HG03565 (cell line): Measurements from ENCODE around the gene ADIPOR1.
"Not testable (repeated sequence)": the region's sequence is repeated elsewhere in the genome, so short reads cannot be mapped to it uniquely, and the experiment has no call there.

Source experiments
- ATAC-seq: cut with Tn5 transposase; IDR thresholded peaks from one replicate; pipeline ENCODE4 v1.9.1; 2021; ENCODE audit warnings: mild to moderate bottlenecking, moderate library complexity; ENCODE audit not compliant: unreplicated experiment

Gene ADIPOR1

GRCh38 chr1:202957733-202958543 is at the start of gene ADIPOR1:
TSS of gene ADIPOR1 (minus strand) at chr1:202958312. CDS start at chr1:202951070, 7,242 bp downstream.
- peak; percentile 88 for ATAC-seq

GRCh38 chr1:203006948-203007871 is 49.1 kb upstream of the ADIPOR1 start, which contains the start of gene TMEM183A:
TSS of gene TMEM183A (plus strand) at chr1:203007374. CDS start at chr1:203007466, 92 bp downstream.
- ATAC-seq: peak; percentile 92

GRCh38 chr1:203005395-203006142 is 47.5 kb upstream of the ADIPOR1 start:
- not testable (repeated sequence) for ATAC-seq

GRCh38 chr1:203002951-203003350 is 44.8 kb upstream of the ADIPOR1 start:
- no peak for ATAC-seq

GRCh38 chr1:203001986-203002385 is 43.9 kb upstream of the ADIPOR1 start:
- ATAC-seq: no peak

- ATAC-seq: no peak
Observed at GRCh38 chr1:203000217-203000944, 42.3 kb upstream of the ADIPOR1 start.

- no peak for ATAC-seq
Observed at GRCh38 chr1:202998836-202999750, 41.0 kb upstream of the ADIPOR1 start.

GRCh38 chr1:202994756-202995155 is 36.6 kb upstream of the ADIPOR1 start:
- ATAC-seq: no peak

GRCh38 chr1:202991112-202991511 is 33.0 kb upstream of the ADIPOR1 start:
- ATAC-seq: no peak

GRCh38 chr1:202989879-202990278 is 31.8 kb upstream of the ADIPOR1 start:
- no peak for ATAC-seq

- ATAC-seq: no peak
Observed at GRCh38 chr1:202987922-202988583, 29.9 kb upstream of the ADIPOR1 start.

- ATAC-seq: no peak
Observed at GRCh38 chr1:202987255-202987654, 29.1 kb upstream of the ADIPOR1 start.

- ATAC-seq: not testable (repeated sequence)
Observed at GRCh38 chr1:202986120-202986519, 28.0 kb upstream of the ADIPOR1 start.

- ATAC-seq: no peak
Observed at GRCh38 chr1:202982715-202983430, 24.8 kb upstream of the ADIPOR1 start.

- ATAC-seq: no peak
Observed at GRCh38 chr1:202981939-202982338, 23.8 kb upstream of the ADIPOR1 start.

- no peak for ATAC-seq
Observed at GRCh38 chr1:202979459-202979858, 21.3 kb upstream of the ADIPOR1 start.

GRCh38 chr1:202976633-202977032 is 18.5 kb upstream of the ADIPOR1 start:
- no peak for ATAC-seq

- no peak for ATAC-seq
Observed at GRCh38 chr1:202974856-202975255, 16.7 kb upstream of the ADIPOR1 start.
